ENCODE results near the gene RBMS1. TPM values are rescaled to one million over a fixed set of nuclear protein-coding genes. Genes with fewer than 3 reads are reported as not detected.

RBMS1 gene
- polyA plus RNA-seq, 2 of the 4 experiments (the other 2 are of a cell fraction): 51.9 to 108 TPM

GRCh38 chr2:160324161-160324800 lies 169.3 kb downstream of the RBMS1 start:
- peak in 1 of 2 experiments; percentile 71; a peak in 3 of 6 replicates for ATAC-seq
- no peaks in the 10 kb centered on the region for H3K9me3 ChIP-seq
- no peak overlapping the region for H3K4me3 ChIP-seq
- ChIA-PET CTCF (interaction anchor here (0.6 to 4.6 kb wide), 40 partner anchors 7 to 740 kb away, joined by 3 to 48 read pairs (median 4); no protein-coding TSS in a partner anchor), POLR2A (interaction anchor here (1.4 kb wide), 1 partner anchor 646 kb away, joined by 5 read pairs; no protein-coding TSS in a partner anchor)
- H3K4me1 ChIP-seq: peaks cover 92% of the 10 kb centered on the region
- TF ChIP-seq EP300 (IDR thresholded peaks at IDR 0.05) (no peak), ESRRA (IDR thresholded peaks at IDR 0.05; ENCODE audit: borderline replicate concordance, low read length) (no peak), RAD21 (conservative IDR thresholded peaks at IDR 0.05 in 1 of 2, IDR thresholded peaks at IDR 0.05 in 1 of 2) (peak; percentile 71 to 76), ZFP36 (IDR thresholded peaks at IDR 0.05; ENCODE audit: borderline replicate concordance, partially characterized antibody) (no peak), SMC3 (IDR thresholded peaks at IDR 0.05) (peak; percentile 81), CBX2 (IDR thresholded peaks at IDR 0.05; ENCODE audit: borderline replicate concordance, low read depth) (no peak), ZNF302 (CRISPR knock-in tag; IDR thresholded peaks at IDR 0.05) (no peak), KDM1A (IDR thresholded peaks at IDR 0.05; ENCODE audit: low read depth) (no peak)
- TF ChIP-seq, protein P1, sequence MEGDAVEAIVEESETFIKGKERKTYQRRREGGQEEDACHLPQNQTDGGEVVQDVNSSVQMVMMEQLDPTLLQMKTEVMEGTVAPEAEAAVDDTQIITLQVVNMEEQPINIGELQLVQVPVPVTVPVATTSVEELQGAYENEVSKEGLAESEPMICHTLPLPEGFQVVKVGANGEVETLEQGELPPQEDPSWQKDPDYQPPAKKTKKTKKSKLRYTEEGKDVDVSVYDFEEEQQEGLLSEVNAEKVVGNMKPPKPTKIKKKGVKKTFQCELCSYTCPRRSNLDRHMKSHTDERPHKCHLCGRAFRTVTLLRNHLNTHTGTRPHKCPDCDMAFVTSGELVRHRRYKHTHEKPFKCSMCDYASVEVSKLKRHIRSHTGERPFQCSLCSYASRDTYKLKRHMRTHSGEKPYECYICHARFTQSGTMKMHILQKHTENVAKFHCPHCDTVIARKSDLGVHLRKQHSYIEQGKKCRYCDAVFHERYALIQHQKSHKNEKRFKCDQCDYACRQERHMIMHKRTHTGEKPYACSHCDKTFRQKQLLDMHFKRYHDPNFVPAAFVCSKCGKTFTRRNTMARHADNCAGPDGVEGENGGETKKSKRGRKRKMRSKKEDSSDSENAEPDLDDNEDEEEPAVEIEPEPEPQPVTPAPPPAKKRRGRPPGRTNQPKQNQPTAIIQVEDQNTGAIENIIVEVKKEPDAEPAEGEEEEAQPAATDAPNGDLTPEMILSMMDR (IDR thresholded peaks at IDR 0.05): peak; percentile 79
- FAIRE-seq: no peak
- 46% methylated on average over 12 of the region's 12 CpGs for WGBS (ENCODE audit: missing lambda C conversion rate)
- peak overlapping the region in 1 of 2 experiments; percentile 29; a peak in 1 of 6 replicates for H3K27ac ChIP-seq
- H3K4me2 ChIP-seq: peak overlapping the region; percentile 18; the same call in 2 of the 3 replicates
- DNase-seq (ENCODE audit: low read depth in 1 of 2, low spot score in 1 of 2): peak; percentile 15 to 64

DNA sequence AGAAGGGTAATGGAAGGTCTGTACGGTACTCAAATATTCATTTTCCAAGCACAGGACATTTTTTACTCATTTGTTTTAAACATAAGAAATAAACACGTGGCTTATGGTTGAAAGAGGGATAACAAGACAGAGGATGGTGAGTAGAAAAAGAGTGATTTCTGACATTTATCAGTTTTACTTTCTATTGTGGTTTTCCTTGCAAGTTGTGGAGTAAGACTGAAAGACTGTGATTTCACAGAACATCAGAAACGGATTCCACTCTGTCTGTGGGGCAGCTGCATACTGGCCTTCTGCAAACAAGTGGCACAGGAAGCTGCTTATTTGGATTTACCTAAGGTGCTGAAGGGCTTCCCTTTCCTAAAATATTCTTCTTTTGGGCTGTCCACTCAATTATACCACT lies 171.3 kb downstream of the RBMS1 start:
- Histone ChIP-seq H3K4me1 (peaks cover 79% of the 10 kb centered on the region), H3K9me3 (no peaks in the 10 kb centered on the region), H3K4me3 (no peak overlapping the region), H3K27ac (no peak overlapping the region), H3K4me2 (no peak overlapping the region)
- no peak for FAIRE-seq
- DNase-seq (ENCODE audit: low read depth in 1 of 2, low spot score in 1 of 2): no peak
- no peak for TF ChIP-seq NR3C1 (IDR thresholded peaks at IDR 0.05)
- TF ChIP-seq HOXB5 (CRISPR knock-in tag; IDR thresholded peaks at IDR 0.05): no peak
- TF ChIP-seq CHD4 (IDR thresholded peaks at IDR 0.05; ENCODE audit: borderline replicate concordance): no peak
- TF ChIP-seq CEBPB (IDR thresholded peaks at IDR 0.05): no peak
- TF ChIP-seq KDM5A (IDR thresholded peaks at IDR 0.05): no peak
- TF ChIP-seq NFE2L2 (conservative IDR thresholded peaks at IDR 0.05; ENCODE audit: low read length): no peak
- no peak for TF ChIP-seq ELK1 (IDR thresholded peaks at IDR 0.05; ENCODE audit: low read depth, low read length)
- TF ChIP-seq RFX5 (IDR thresholded peaks at IDR 0.05): no peak
- TF ChIP-seq TFCP2L1 (CRISPR knock-in tag; IDR thresholded peaks at IDR 0.05): no peak
- no peak for TF ChIP-seq GATA3 (IDR thresholded peaks at IDR 0.05; ENCODE audit: borderline replicate concordance)
- ChIA-PET POLR2A (no interaction called here), CTCF (interaction anchor here (0.6 to 4.6 kb wide), 9 partner anchors 9 to 672 kb away, joined by 3 to 48 read pairs (median 6); no protein-coding TSS in a partner anchor)
- ATAC-seq: no peak
- WGBS (ENCODE audit: missing lambda C conversion rate): 89% methylated on average over 3 of the region's 3 CpGs

DNA sequence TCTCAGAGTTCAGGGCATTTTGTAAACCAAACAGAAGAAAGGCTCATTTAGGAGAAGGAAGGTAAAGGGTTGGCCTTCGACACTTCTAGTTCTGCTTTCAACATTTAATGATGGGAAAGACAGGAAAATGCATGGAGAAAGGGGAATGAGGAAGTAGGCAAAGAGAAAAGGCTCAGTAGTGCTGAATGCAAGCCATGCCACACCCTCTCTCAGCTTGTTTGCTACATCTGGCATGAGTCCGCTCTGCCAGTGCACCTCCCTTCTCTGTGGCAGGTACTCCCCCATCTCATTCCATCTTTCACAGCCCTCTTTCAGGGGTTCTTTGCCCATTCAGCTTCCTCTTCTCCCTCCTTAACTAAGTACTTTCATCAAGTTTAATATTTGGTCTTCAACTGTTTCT lies 172.6 kb downstream of the RBMS1 start:
- peak in 1 of 2 experiments; percentile 61 for DNase-seq (ENCODE audit: low read depth in 1 of 2, low spot score in 1 of 2)
- peak in 1 of 2 experiments; percentile 72; a peak in 3 of 6 replicates for ATAC-seq
- Histone ChIP-seq H3K4me2 (peak overlapping the region; percentile 11; the same call in 2 of the 3 replicates), H3K27ac (peak overlapping the region in 1 of 2 experiments; percentile 23; a peak in 4 of 6 replicates), H3K4me3 (no peak overlapping the region), H3K9me3 (no peaks in the 10 kb centered on the region), H3K4me1 (peaks cover 69% of the 10 kb centered on the region)
- FAIRE-seq: no peak
- 67% methylated on average over 2 of the region's 2 CpGs for WGBS (ENCODE audit: missing lambda C conversion rate)
- ChIA-PET POLR2A (no interaction called here), CTCF (interaction anchor here (1.0 to 4.6 kb wide), 6 partner anchors 51 to 674 kb away, joined by 3 to 33 read pairs (median 5); no protein-coding TSS in a partner anchor)
- TF ChIP-seq ZFP36 (IDR thresholded peaks at IDR 0.05; ENCODE audit: borderline replicate concordance, partially characterized antibody): no peak
